K562 (cell line): Measurements from ENCODE around the gene ZFYVE16. TPM values are rescaled to one million over a fixed set of nuclear protein-coding genes. Genes with fewer than 3 reads are reported as not detected.

Experiments
- ATAC-seq: fragments of 200-7000 bp; cut with Tn5 transposase; 3 replicates; pipeline ENCODE4 v1.9.1; 2020; ENCODE audit warnings: moderate library complexity
- BruUV-seq: library from RNA; stranded (reverse); fragments of 400-500 nt; replicated peaks from 2 replicates; lab custom pipeline; 2021; lab: Mats Ljungman, UMichigan
- CTCF ChIA-PET: fragments of 300-600 bp; formaldehyde crosslinking; extraction: SDS; loops from one replicate; lab custom pipeline; 2021; ENCODE audit warnings: low intra/inter-chr PET ratio; lab: Yijun Ruan, JAX
- POLR2A ChIA-PET: fragments of 300-600, 350-650 bp; sonication (Branson Sonifier 250); formaldehyde crosslinking; extraction: SDS; loops from one replicate; lab custom pipeline; 2021; ENCODE audit warnings: antibody characterized with exemption, inconsistent platforms; lab: Yijun Ruan, JAX
- DNase-seq, 4 experiments: peaks; one replicate each; pipeline versions ENCODE4 v3.0.0 to v3.0.0-alpha.2; 2011 to 2018; ENCODE audit warnings: low spot score in 3 of 4, mixed read lengths in 3 of 4; ENCODE audit errors: extremely low read depth in 1 of 4
- FAIRE-seq: peaks from 2 replicates; lab custom pipeline; 2011; peaks lifted over from hg19 to GRCh38; lab: Jason Lieb, UNC
- H2AFZ ChIP-seq: 2 replicates; pipeline ENCODE4 v1.6.0; 2011; ENCODE audit warnings: low read depth, low read length, control low read depth, inconsistent platforms
- H3K27ac ChIP-seq: fragments of 200-600 bp; 3 replicates; pipeline ENCODE4 v1.8.0; 2011; ENCODE audit warnings: low read depth, mild to moderate bottlenecking, control low read depth, inconsistent platforms, low read length, moderate library complexity, mixed read lengths; ENCODE audit errors: extremely low read depth
- H3K27me3 ChIP-seq, 2 experiments: fragments of 300-600 bp in 1 of 2; 2 replicates in 1 of 2; 3 replicates in 1 of 2; pipeline versions ENCODE4 v1.6.0 to v1.8.0; 2011; ENCODE audit warnings: inconsistent platforms in 2 of 2, low read length in 2 of 2, mild to moderate bottlenecking in 1 of 2, mixed read lengths in 1 of 2, moderate library complexity in 1 of 2; ENCODE audit not compliant: control insufficient read depth in 2 of 2, insufficient read depth in 2 of 2
- H3K36me3 ChIP-seq: fragments of 300-600 bp; 3 replicates; pipeline ENCODE4 v1.8.0; 2011; ENCODE audit warnings: mild to moderate bottlenecking, low read length, inconsistent platforms; ENCODE audit not compliant: control insufficient read depth, insufficient read depth
- H3K4me1 ChIP-seq, 2 experiments: fragments of 200-600 bp in 1 of 2; replicated peaks in 1 of 2; 2 replicates in 1 of 2; 3 replicates in 1 of 2; pipeline versions ENCODE4 v1.5.1 to v1.8.0; 2011; ENCODE audit warnings: inconsistent platforms in 2 of 2, low read length in 2 of 2, mild to moderate bottlenecking in 1 of 2, mixed read lengths in 1 of 2, moderate library complexity in 1 of 2; ENCODE audit not compliant: control insufficient read depth in 2 of 2, insufficient read depth in 2 of 2
- H3K4me2 ChIP-seq: 2 replicates; pipeline ENCODE4 v1.6.1; 2011; ENCODE audit warnings: low read length, control low read depth, inconsistent platforms, mixed read lengths; ENCODE audit not compliant: insufficient read depth
- H3K4me3 ChIP-seq: fragments of 200-600 bp; sonication (generic), shearing (Covaris generic); 2 replicates; pipeline ENCODE4 v1.5.1; 2016; ENCODE audit warnings: control low read depth, inconsistent platforms
- H3K79me2 ChIP-seq: fragments of 200-600 bp; 3 replicates; pipeline ENCODE4 v1.8.0; 2011; ENCODE audit warnings: low read length, inconsistent platforms; ENCODE audit not compliant: control insufficient read depth, insufficient read depth
- H3K9ac ChIP-seq, 2 experiments: 2 replicates each; pipeline versions ENCODE4 v1.6.0 to v1.6.1; 2011; ENCODE audit warnings: low read depth in 2 of 2, low read length in 2 of 2, control low read depth in 1 of 2, inconsistent platforms in 1 of 2, mild to moderate bottlenecking in 1 of 2, mixed read lengths in 1 of 2; ENCODE audit not compliant: insufficient read depth in 1 of 2
- H3K9me1 ChIP-seq: one replicate; pipeline ENCODE4 v1.6.0; 2011; ENCODE audit warnings: inconsistent platforms, mild to moderate bottlenecking, low read length, moderate library complexity; ENCODE audit not compliant: control insufficient read depth, insufficient read depth
- H3K9me3 ChIP-seq: replicated peaks from 2 replicates; pipeline ENCODE4 v1.5.1; 2011; ENCODE audit warnings: low read depth, low read length, inconsistent platforms; ENCODE audit not compliant: control insufficient read depth, insufficient read depth
- H4K20me1 ChIP-seq: replicated peaks from 2 replicates; pipeline ENCODE4 v1.6.1; 2011; ENCODE audit warnings: low read length, inconsistent platforms, mixed read lengths; ENCODE audit not compliant: control insufficient read depth, insufficient read depth
- ASH1L ChIP-seq: fragments of 450-650 bp; IDR thresholded peaks from 2 replicates; pipeline ENCODE4 v1.6.1; 2018; ENCODE audit warnings: borderline replicate concordance, mild to moderate bottlenecking, low read depth; ENCODE audit not compliant: partially characterized antibody
- DNMT1 ChIP-seq: fragments of 450-650 bp; IDR thresholded peaks from 2 replicates; pipeline ENCODE4 v1.6.1; 2016; ENCODE audit warnings: antibody characterized with exemption, mild to moderate bottlenecking
- FIP1L1 ChIP-seq: fragments of 200-400 bp; formaldehyde crosslinking; IDR thresholded peaks from 2 replicates; pipeline ENCODE4 v1.6.1; 2018; ENCODE audit warnings: mild to moderate bottlenecking, low read depth, low read length; ENCODE audit not compliant: poor library complexity, severe bottlenecking
- FOSL1 ChIP-seq: fragments of 200-800 bp; sonication (Bioruptor generic); conservative IDR thresholded peaks from 2 replicates; pipeline ENCODE4 v1.6.1; 2016; ENCODE audit warnings: missing genetic modification characterization, missing compliant biosample characterization
- KLF16 ChIP-seq: IDR thresholded peaks from 2 replicates; pipeline ENCODE4 v1.6.1; 2016; ENCODE audit warnings: antibody characterized with exemption
- L3MBTL2 ChIP-seq: fragments of 450-650 bp; IDR thresholded peaks from 2 replicates; pipeline ENCODE4 v1.6.1; 2016; ENCODE audit warnings: mild to moderate bottlenecking, moderate library complexity
- SIN3A ChIP-seq, 2 experiments: fragments of 150-350 bp in 1 of 2; IDR thresholded peaks; 2 replicates each; pipeline ENCODE4 v1.6.1; 2011 to 2016; ENCODE audit warnings: borderline replicate concordance in 2 of 2, low read depth in 2 of 2, low read length in 2 of 2, mild to moderate bottlenecking in 2 of 2, moderate library complexity in 2 of 2; ENCODE audit not compliant: control insufficient read depth in 1 of 2
- SMARCA4 ChIP-seq: fragments of 450-650 bp; IDR thresholded peaks from 2 replicates; pipeline ENCODE4 v1.6.1; 2016
- TAF9B ChIP-seq: fragments of 450-650 bp; IDR thresholded peaks from 2 replicates; pipeline ENCODE4 v1.6.1; 2018; ENCODE audit warnings: mild to moderate bottlenecking; ENCODE audit not compliant: partially characterized antibody
- ZNF121 ChIP-seq: sonication (generic); formaldehyde crosslinking; conservative IDR thresholded peaks from 2 replicates; pipeline ENCODE4 v1.8.0; 2022; ENCODE audit warnings: missing genetic modification reagents
- ZNF146 ChIP-seq: IDR thresholded peaks from one replicate; pipeline ENCODE4 v1.6.1; 2018; ENCODE audit warnings: missing compliant biosample characterization; ENCODE audit not compliant: unreplicated experiment
- ZNF589 ChIP-seq: fragments of 200-800 bp; sonication (Bioruptor generic); IDR thresholded peaks from 2 replicates; pipeline ENCODE4 v1.6.1; 2016; ENCODE audit warnings: low read depth, missing genetic modification characterization, missing compliant biosample characterization
- WGBS: fragments of 100-300 bp; shearing (Covaris generic); methylation state at CpG from one replicate; pipeline ENCODE4 v1.1.6; 2016; ENCODE audit warnings: low coverage, mixed read lengths; ENCODE audit not compliant: insufficient coverage; ENCODE audit errors: missing lambda C conversion rate; 5-methylcytosine and 5-hydroxymethylcytosine counted together
- in situ Hi-C: fragments of 300-500 bp; cut with MboI; formaldehyde crosslinking; loops from 4 replicates; pipeline ENCODE4 v1.15.0; 2018; ENCODE audit warnings: inconsistent platforms, mixed read lengths
- intact Hi-C: fragments of 100-400 bp; cut with micrococcal nuclease; formaldehyde crosslinking; loops from 2 replicates; pipeline ENCODE4 v1.14.2; 2022
- polyA plus RNA-seq, 8 experiments: library from polyadenylated mRNA; depleted of rRNA in 4 of 8; stranded (reverse) in 5 of 8; unstranded in 3 of 8; fragments of >200 nt; fragmentation: Nextera tagmentation in 2 of 8; fragmentation: Illumina TruSeq in 1 of 8; extraction: Ambion mirVana in 2 of 8; extraction: Trizol in 1 of 8; gene quantifications; 2 replicates each; pipeline versions ENCODE4 v1.2.1 to v1.2.3, GENCODE V29; 2011 to 2014; ENCODE audit warnings: inconsistent platforms in 1 of 8, missing spikeins in 1 of 8
- total RNA-seq, 7 experiments: library from RNA; depleted of rRNA in 6 of 7; stranded (reverse); fragments of >200 nt in 6 of 7; fragmentation: Illumina TruSeq in 2 of 7; extraction: Trizol in 2 of 7; gene quantifications; 2 replicates each; pipeline versions ENCODE4 v1.2.1 to v1.2.3, GENCODE V29; 2011 to 2021; ENCODE audit warnings: low replicate concordance in 1 of 7
- TF ChIP-seq, protein P1 (sequence below): fragments of 450-650 bp; IDR thresholded peaks from 2 replicates; pipeline ENCODE4 v1.6.1; 2014; ENCODE audit warnings: low read depth, mild to moderate bottlenecking, moderate library complexity, borderline replicate concordance
- TF ChIP-seq, protein P2 (sequence below): sonication (generic); formaldehyde crosslinking; IDR thresholded peaks from 2 replicates; pipeline ENCODE4 v1.8.0; 2022; ENCODE audit warnings: mild to moderate bottlenecking, missing genetic modification reagents
- TF ChIP-seq, protein P3 (sequence below): fragments of 200-400 bp; formaldehyde crosslinking; IDR thresholded peaks from 2 replicates; pipeline ENCODE4 v1.6.1; 2017; ENCODE audit warnings: mild to moderate bottlenecking, low read depth, low read length, moderate library complexity
- TF ChIP-seq, protein P4 (sequence below): fragments of 450-650 bp; IDR thresholded peaks from 2 replicates; pipeline ENCODE4 v1.6.1; 2016; ENCODE audit warnings: low read depth, mild to moderate bottlenecking, moderate library complexity

Gene ZFYVE16
- total and polyA plus RNA-seq, 9 of the 15 experiments (the other 6 are each of a cell fraction or from before 2014, with no cell fraction given) = 6.0 to 18.9 (median 12.5) TPM

DNA sequence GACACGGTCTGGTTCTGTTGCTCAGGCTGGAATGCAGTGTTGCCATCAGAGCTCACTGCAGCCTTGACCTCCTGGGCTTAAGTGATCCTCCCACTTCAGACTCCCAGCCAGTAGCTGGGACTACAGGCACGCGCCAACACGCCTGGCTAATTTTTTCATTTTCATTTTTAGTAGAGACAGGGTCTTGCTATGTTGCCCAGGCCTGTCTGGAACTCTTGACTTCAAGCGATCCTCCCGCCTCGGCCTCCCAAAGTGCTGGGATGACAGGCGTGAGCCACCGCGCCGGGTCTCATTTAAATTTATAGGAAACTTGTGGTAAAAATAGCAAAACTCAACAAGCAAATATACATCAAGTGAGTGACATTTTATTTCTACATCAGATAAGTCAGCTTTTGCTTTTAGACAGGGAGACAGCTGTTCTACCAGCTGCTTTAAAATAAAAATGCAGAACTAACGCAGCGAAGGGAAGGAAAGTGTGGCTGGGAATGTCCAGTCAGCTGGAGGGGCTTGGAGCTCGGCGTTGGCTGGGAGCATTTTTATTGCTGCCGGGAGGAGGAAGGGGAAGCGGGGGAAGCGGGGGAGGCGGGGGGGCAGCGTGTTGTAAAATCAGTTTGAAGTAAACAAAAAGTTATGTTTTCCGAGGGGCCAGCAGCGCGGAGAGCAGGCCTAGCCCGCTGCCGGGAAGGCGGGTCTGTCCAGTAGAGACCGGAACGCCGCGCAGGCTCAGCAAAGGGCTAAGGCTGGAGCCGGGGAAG is 707 bp upstream of the ZFYVE16 start:
- Histone ChIP-seq H4K20me1 (no peaks in the 10 kb centered on the region), H3K4me1 (peaks cover 6 to 14% of the 10 kb centered on the region in 2 experiments; a peak in 2 of 5 replicates), H3K4me2 (peak overlapping the region; percentile 89), H3K9me3 (no peaks in the 10 kb centered on the region), H3K79me2 (peaks cover 35% of the 10 kb centered on the region), H2AFZ (peak overlapping the region; percentile 95), H3K9me1 (no peaks in the 10 kb centered on the region), H3K27ac (peak overlapping the region; percentile 94), H3K4me3 (peak overlapping the region; percentile 70), H3K9ac (peak overlapping the region; percentile 80 to 99), H3K27me3 (no peaks in the 10 kb centered on the region), H3K36me3 (peaks cover 3% of the 10 kb centered on the region; the same call in 1 of the 3 replicates)
- DNase-seq (peak in 1 of 4 experiments; percentile 30), ATAC-seq (peak; percentile 71), FAIRE-seq (no peak)
- WGBS = 34% methylated on average over 20 of the region's 31 CpGs
- no TSS peak for BruUV-seq
- in situ Hi-C loops = loop anchor here (25.0 kb wide), 1 partner anchor 1895 kb away; no protein-coding TSS in a partner anchor
- CTCF ChIA-PET = no interaction called here
- intact Hi-C loops = no loop called here
- POLR2A ChIA-PET = interaction anchor here (0.6 kb wide), 2 partner anchors 27 to 376 kb away, joined by 3 to 4 read pairs; no protein-coding TSS in a partner anchor
- TF ChIP-seq ZNF146 = no peak
- no peak for TF ChIP-seq DNMT1
- 0 out of 2 replicates have a peak, but pooled peaks have one; percentile 24 for TF ChIP-seq L3MBTL2
- peak in 1 of 2 experiments; percentile 36; a peak in 1 of 4 replicates for TF ChIP-seq SIN3A (IDR thresholded peaks at IDR 0.05; ENCODE audit: borderline replicate concordance in 2 of 2, control insufficient read depth in 1 of 2, low read depth in 2 of 2, low read length in 2 of 2)
- peak; percentile 97 for TF ChIP-seq ZNF121
- TF ChIP-seq, protein P1, sequence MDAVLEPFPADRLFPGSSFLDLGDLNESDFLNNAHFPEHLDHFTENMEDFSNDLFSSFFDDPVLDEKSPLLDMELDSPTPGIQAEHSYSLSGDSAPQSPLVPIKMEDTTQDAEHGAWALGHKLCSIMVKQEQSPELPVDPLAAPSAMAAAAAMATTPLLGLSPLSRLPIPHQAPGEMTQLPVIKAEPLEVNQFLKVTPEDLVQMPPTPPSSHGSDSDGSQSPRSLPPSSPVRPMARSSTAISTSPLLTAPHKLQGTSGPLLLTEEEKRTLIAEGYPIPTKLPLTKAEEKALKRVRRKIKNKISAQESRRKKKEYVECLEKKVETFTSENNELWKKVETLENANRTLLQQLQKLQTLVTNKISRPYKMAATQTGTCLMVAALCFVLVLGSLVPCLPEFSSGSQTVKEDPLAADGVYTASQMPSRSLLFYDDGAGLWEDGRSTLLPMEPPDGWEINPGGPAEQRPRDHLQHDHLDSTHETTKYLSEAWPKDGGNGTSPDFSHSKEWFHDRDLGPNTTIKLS = no peak
- TF ChIP-seq FIP1L1 = no peak
- no peak for TF ChIP-seq SMARCA4
- TF ChIP-seq FOSL1 (tag) = peak; percentile 39; the same call in 1 of the 2 replicates
- TF ChIP-seq TAF9B = no peak
- TF ChIP-seq, protein P2, sequence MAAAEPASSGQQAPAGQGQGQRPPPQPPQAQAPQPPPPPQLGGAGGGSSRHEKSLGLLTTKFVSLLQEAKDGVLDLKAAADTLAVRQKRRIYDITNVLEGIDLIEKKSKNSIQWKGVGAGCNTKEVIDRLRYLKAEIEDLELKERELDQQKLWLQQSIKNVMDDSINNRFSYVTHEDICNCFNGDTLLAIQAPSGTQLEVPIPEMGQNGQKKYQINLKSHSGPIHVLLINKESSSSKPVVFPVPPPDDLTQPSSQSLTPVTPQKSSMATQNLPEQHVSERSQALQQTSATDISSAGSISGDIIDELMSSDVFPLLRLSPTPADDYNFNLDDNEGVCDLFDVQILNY (CRISPR knock-in tag) = no peak
- peak; percentile 41; the same call in 1 of the 2 replicates for TF ChIP-seq KLF16
- peak; percentile 82; the same call in 1 of the 2 replicates for TF ChIP-seq ZNF589 (CRISPR knock-in tag)
- TF ChIP-seq, protein P3, sequence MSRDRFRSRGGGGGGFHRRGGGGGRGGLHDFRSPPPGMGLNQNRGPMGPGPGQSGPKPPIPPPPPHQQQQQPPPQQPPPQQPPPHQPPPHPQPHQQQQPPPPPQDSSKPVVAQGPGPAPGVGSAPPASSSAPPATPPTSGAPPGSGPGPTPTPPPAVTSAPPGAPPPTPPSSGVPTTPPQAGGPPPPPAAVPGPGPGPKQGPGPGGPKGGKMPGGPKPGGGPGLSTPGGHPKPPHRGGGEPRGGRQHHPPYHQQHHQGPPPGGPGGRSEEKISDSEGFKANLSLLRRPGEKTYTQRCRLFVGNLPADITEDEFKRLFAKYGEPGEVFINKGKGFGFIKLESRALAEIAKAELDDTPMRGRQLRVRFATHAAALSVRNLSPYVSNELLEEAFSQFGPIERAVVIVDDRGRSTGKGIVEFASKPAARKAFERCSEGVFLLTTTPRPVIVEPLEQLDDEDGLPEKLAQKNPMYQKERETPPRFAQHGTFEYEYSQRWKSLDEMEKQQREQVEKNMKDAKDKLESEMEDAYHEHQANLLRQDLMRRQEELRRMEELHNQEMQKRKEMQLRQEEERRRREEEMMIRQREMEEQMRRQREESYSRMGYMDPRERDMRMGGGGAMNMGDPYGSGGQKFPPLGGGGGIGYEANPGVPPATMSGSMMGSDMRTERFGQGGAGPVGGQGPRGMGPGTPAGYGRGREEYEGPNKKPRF = no peak
- TF ChIP-seq ASH1L = no peak
- TF ChIP-seq, protein P4, sequence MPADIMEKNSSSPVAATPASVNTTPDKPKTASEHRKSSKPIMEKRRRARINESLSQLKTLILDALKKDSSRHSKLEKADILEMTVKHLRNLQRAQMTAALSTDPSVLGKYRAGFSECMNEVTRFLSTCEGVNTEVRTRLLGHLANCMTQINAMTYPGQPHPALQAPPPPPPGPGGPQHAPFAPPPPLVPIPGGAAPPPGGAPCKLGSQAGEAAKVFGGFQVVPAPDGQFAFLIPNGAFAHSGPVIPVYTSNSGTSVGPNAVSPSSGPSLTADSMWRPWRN = no peak
